Suprapubic skin (tissue), 3 donors: ENCODE results near the gene IQCE.

Experiments used
- POLR2A ChIP-seq, 2 donors: fragments of 450-650 bp; IDR thresholded peaks; one replicate each; pipeline ENCODE4 v1.6.1; 2017; ENCODE audit warnings: antibody characterized with exemption in 2 of 2, mild to moderate bottlenecking in 2 of 2, moderate library complexity in 2 of 2
- TF ChIP-seq, protein P1 (sequence below), 2 donors: fragments of 200-600 bp in 1 of 2; fragments of 450-650 bp in 1 of 2; sonication (generic) in 1 of 2; IDR thresholded peaks; one replicate each; pipeline ENCODE4 v1.5.1; 2016 to 2019; ENCODE audit warnings: antibody characterized with exemption in 2 of 2, mild to moderate bottlenecking in 1 of 2, moderate library complexity in 1 of 2

- TF ChIP-seq, protein P1, sequence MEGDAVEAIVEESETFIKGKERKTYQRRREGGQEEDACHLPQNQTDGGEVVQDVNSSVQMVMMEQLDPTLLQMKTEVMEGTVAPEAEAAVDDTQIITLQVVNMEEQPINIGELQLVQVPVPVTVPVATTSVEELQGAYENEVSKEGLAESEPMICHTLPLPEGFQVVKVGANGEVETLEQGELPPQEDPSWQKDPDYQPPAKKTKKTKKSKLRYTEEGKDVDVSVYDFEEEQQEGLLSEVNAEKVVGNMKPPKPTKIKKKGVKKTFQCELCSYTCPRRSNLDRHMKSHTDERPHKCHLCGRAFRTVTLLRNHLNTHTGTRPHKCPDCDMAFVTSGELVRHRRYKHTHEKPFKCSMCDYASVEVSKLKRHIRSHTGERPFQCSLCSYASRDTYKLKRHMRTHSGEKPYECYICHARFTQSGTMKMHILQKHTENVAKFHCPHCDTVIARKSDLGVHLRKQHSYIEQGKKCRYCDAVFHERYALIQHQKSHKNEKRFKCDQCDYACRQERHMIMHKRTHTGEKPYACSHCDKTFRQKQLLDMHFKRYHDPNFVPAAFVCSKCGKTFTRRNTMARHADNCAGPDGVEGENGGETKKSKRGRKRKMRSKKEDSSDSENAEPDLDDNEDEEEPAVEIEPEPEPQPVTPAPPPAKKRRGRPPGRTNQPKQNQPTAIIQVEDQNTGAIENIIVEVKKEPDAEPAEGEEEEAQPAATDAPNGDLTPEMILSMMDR (IDR thresholded peaks at IDR 0.05) = no peak
- no peak for TF ChIP-seq POLR2A (IDR thresholded peaks at IDR 0.05)
Measured at GRCh38 chr7:2628891-2629290, 70.1 kb downstream of the IQCE start.
